ENCODE data around the gene PPP2R1A.

PPP2R1A gene

GRCh38 chr19:52221031-52221430 is 31.2 kb downstream of the PPP2R1A start:
- Histone ChIP-seq H3K4me3 (ENCODE audit: low read depth, low read length, poor library complexity, severe bottlenecking) (no peak overlapping the region), H3K36me3 (ENCODE audit: insufficient read depth, low read length) (peaks cover 99% of the 10 kb centered on the region), H3F3A (ENCODE audit: insufficient read depth, low read length) (no peaks in the 10 kb centered on the region), H3K27ac (ENCODE audit: low read depth, low read length, poor library complexity, severe bottlenecking) (no peak overlapping the region), H3K79me2 (ENCODE audit: insufficient read depth, low read length) (no peaks in the 10 kb centered on the region), H3K9me2 (ENCODE audit: low read depth, low read length) (no peaks in the 10 kb centered on the region), H3K4me1 (ENCODE audit: insufficient read depth, low read length, severe bottlenecking) (no peaks in the 10 kb centered on the region), H3K27me3 (ENCODE audit: insufficient read depth, low read length) (no peaks in the 10 kb centered on the region), H2AFZ (ENCODE audit: low read length) (no peak overlapping the region), H3K9ac (ENCODE audit: low read length) (no peak overlapping the region), H4K20me1 (ENCODE audit: insufficient read depth, low read length) (no peaks in the 10 kb centered on the region), H3K4me2 (ENCODE audit: low read length) (no peak overlapping the region), H3K9me3 (ENCODE audit: low read length) (no peaks in the 10 kb centered on the region)
- TF ChIP-seq CTCF (IDR thresholded peaks at IDR 0.05; ENCODE audit: low read length) = no peak
- TF ChIP-seq EZH2 (IDR thresholded peaks at IDR 0.05; ENCODE audit: borderline replicate concordance, low read length) = no peak

- no peak overlapping the region for H3K4me2 ChIP-seq (ENCODE audit: low read length)
- TF ChIP-seq EZH2 (IDR thresholded peaks at IDR 0.05; ENCODE audit: borderline replicate concordance, low read length) = no peak
- no peak for TF ChIP-seq CTCF (IDR thresholded peaks at IDR 0.05; ENCODE audit: low read length)
- H3K9me3 ChIP-seq (ENCODE audit: low read length) = no peaks in the 10 kb centered on the region
- no peak overlapping the region for H2AFZ ChIP-seq (ENCODE audit: low read length)
- H3K9me2 ChIP-seq (ENCODE audit: low read depth, low read length) = no peaks in the 10 kb centered on the region
- no peaks in the 10 kb centered on the region for H3F3A ChIP-seq (ENCODE audit: insufficient read depth, low read length)
- H3K79me2 ChIP-seq (ENCODE audit: insufficient read depth, low read length) = no peaks in the 10 kb centered on the region
- H3K27me3 ChIP-seq (ENCODE audit: insufficient read depth, low read length) = no peaks in the 10 kb centered on the region
- no peaks in the 10 kb centered on the region for H3K4me1 ChIP-seq (ENCODE audit: insufficient read depth, low read length, severe bottlenecking)
- no peak overlapping the region for H3K27ac ChIP-seq (ENCODE audit: low read depth, low read length, poor library complexity, severe bottlenecking)
- H4K20me1 ChIP-seq (ENCODE audit: insufficient read depth, low read length) = no peaks in the 10 kb centered on the region
- H3K4me3 ChIP-seq (ENCODE audit: low read depth, low read length, poor library complexity, severe bottlenecking) = no peak overlapping the region
- H3K36me3 ChIP-seq (ENCODE audit: insufficient read depth, low read length) = peaks cover 99% of the 10 kb centered on the region
- no peak overlapping the region for H3K9ac ChIP-seq (ENCODE audit: low read length)
These were observed 32.1 kb downstream of the PPP2R1A start for GRCh38 chr19:52221831-52222375.

- Histone ChIP-seq H3K9me2 (ENCODE audit: low read depth, low read length) (no peaks in the 10 kb centered on the region), H4K20me1 (ENCODE audit: insufficient read depth, low read length) (no peaks in the 10 kb centered on the region), H3K4me2 (ENCODE audit: low read length) (no peak overlapping the region), H3K27ac (ENCODE audit: low read depth, low read length, poor library complexity, severe bottlenecking) (no peak overlapping the region), H3K79me2 (ENCODE audit: insufficient read depth, low read length) (no peaks in the 10 kb centered on the region), H3K9ac (ENCODE audit: low read length) (no peak overlapping the region), H3K27me3 (ENCODE audit: insufficient read depth, low read length) (no peaks in the 10 kb centered on the region), H3K4me1 (ENCODE audit: insufficient read depth, low read length, severe bottlenecking) (no peaks in the 10 kb centered on the region), H3F3A (ENCODE audit: insufficient read depth, low read length) (no peaks in the 10 kb centered on the region), H2AFZ (ENCODE audit: low read length) (no peak overlapping the region), H3K4me3 (ENCODE audit: low read depth, low read length, poor library complexity, severe bottlenecking) (no peak overlapping the region), H3K36me3 (ENCODE audit: insufficient read depth, low read length) (peaks cover 99% of the 10 kb centered on the region), H3K9me3 (ENCODE audit: low read length) (no peaks in the 10 kb centered on the region)
- TF ChIP-seq CTCF (IDR thresholded peaks at IDR 0.05; ENCODE audit: low read length) (no peak), EZH2 (IDR thresholded peaks at IDR 0.05; ENCODE audit: borderline replicate concordance, low read length) (no peak)
These were observed 34.4 kb downstream of the PPP2R1A start for GRCh38 chr19:52224211-52224610.

All from OCI-LY1 (cell line).